ENCODE results near the gene KIF21A.
"Not testable (repeated sequence)": the region's sequence is repeated elsewhere in the genome, so short reads cannot be mapped to it uniquely, and the experiment has no call there.

Gene KIF21A

GRCh38 chr12:39300799-39301198, 142.1 kb downstream of the KIF21A start:
- no peak for TF ChIP-seq CTCF (conservative IDR thresholded peaks at IDR 0.05; ENCODE audit: low read length)
- no peak overlapping the region for H3K4me3 ChIP-seq (ENCODE audit: low read length)
- DNase-seq (ENCODE audit: low read depth): peak; percentile 33

GRCh38 chr12:39297891-39298290, 145.0 kb downstream of the KIF21A start:
- TF ChIP-seq CTCF (conservative IDR thresholded peaks at IDR 0.05; ENCODE audit: low read length): no peak
- no peak for DNase-seq (ENCODE audit: low read depth)
- H3K4me3 ChIP-seq (ENCODE audit: low read length): no peak overlapping the region

GRCh38 chr12:39296496-39296895, 146.4 kb downstream of the KIF21A start:
- no peak for DNase-seq (ENCODE audit: low read depth)
- no peak for TF ChIP-seq CTCF (conservative IDR thresholded peaks at IDR 0.05; ENCODE audit: low read length)
- no peak overlapping the region for H3K4me3 ChIP-seq (ENCODE audit: low read length)

- DNase-seq (ENCODE audit: low read depth); H3K4me3 ChIP-seq (ENCODE audit: low read length): not testable (repeated sequence)
Observed at GRCh38 chr12:39295593-39295992, 147.3 kb downstream of the KIF21A start.

- no peak overlapping the region for H3K4me3 ChIP-seq (ENCODE audit: low read length)
- DNase-seq (ENCODE audit: low read depth): no peak
- TF ChIP-seq CTCF (conservative IDR thresholded peaks at IDR 0.05; ENCODE audit: low read length): no peak
Observed at GRCh38 chr12:39294715-39295114, 148.2 kb downstream of the KIF21A start.

GRCh38 chr12:39292125-39292630, 150.7 kb downstream of the KIF21A start:
- TF ChIP-seq CTCF (conservative IDR thresholded peaks at IDR 0.05; ENCODE audit: low read length): no peak
- DNase-seq (ENCODE audit: low read depth): no peak
- H3K4me3 ChIP-seq (ENCODE audit: low read length): no peak overlapping the region

- DNase-seq (ENCODE audit: low read depth): no peak
- TF ChIP-seq CTCF (conservative IDR thresholded peaks at IDR 0.05; ENCODE audit: low read length): no peak
- no peak overlapping the region for H3K4me3 ChIP-seq (ENCODE audit: low read length)
Observed at GRCh38 chr12:39287817-39288216, 155.1 kb downstream of the KIF21A start.

GRCh38 chr12:39287409-39287808, 155.5 kb downstream of the KIF21A start:
- DNase-seq (ENCODE audit: low read depth): no peak
- no peak overlapping the region for H3K4me3 ChIP-seq (ENCODE audit: low read length)
- TF ChIP-seq CTCF (conservative IDR thresholded peaks at IDR 0.05; ENCODE audit: low read length): no peak
